Chondrocyte (in vitro differentiated cells): ENCODE measurements around the gene TMEM132C. TPM values are rescaled to one million over a fixed set of nuclear protein-coding genes. Genes with fewer than 3 reads are reported as not detected.

ENCODE experiments used
- DNase-seq: peaks from one replicate; pipeline ENCODE4 v3.0.0; 2021; ENCODE audit warnings: mixed read lengths, low spot score
- H3K27ac Mint-ChIP-seq: one replicate; pipeline ENCODE4 v1.8.0; 2021; ENCODE audit warnings: mild to moderate bottlenecking, moderate library complexity, mixed read lengths; ENCODE audit not compliant: unreplicated experiment
- H3K27me3 Mint-ChIP-seq: 2 replicates; pipeline ENCODE4 v1.8.0; 2021; ENCODE audit warnings: low read depth, mixed read lengths
- H3K36me3 Mint-ChIP-seq: 2 replicates; pipeline ENCODE4 v1.8.0; 2021; ENCODE audit warnings: low read depth, mixed read lengths
- H3K4me1 Mint-ChIP-seq: 2 replicates; pipeline ENCODE4 v1.8.0; 2021; ENCODE audit warnings: low read depth, mild to moderate bottlenecking, mixed read lengths
- H3K4me3 Mint-ChIP-seq: one replicate; pipeline ENCODE4 v1.8.0; 2021; ENCODE audit warnings: mild to moderate bottlenecking, moderate library complexity, mixed read lengths; ENCODE audit not compliant: unreplicated experiment
- H3K9me3 Mint-ChIP-seq: 2 replicates; pipeline ENCODE4 v1.8.0; 2021; ENCODE audit warnings: low read depth, mixed read lengths
- long read RNA-seq: library from polyadenylated mRNA; stranded (forward); transcript quantifications from one replicate; pipeline ENCODE4 v2.0.0, GENCODE V29; 2021
- total RNA-seq: library from RNA; stranded (reverse); gene quantifications from 3 replicates; pipeline ENCODE4 v1.2.1, GENCODE V29; 2021
- TF ChIP-seq, protein P1 (sequence below): fragments of 200-600 bp; sonication (generic); IDR thresholded peaks from 2 replicates; pipeline ENCODE4 v1.5.0; 2021; ENCODE audit warnings: antibody characterized with exemption, mild to moderate bottlenecking, moderate library complexity

Gene TMEM132C
- total RNA-seq, result not detected in 3 replicates
- long read RNA-seq, partial matches to known transcripts, result 0 of 1 reads
- long read RNA-seq, other reads (novel, unspliced or antisense), result 1 of 1 reads

GRCh38 chr12:128267131-128267622 lies at the start of gene TMEM132C:
Gene TMEM132C, plus strand, starts transcription at chr12:128267170. Its CDS starts 233 bp downstream, at chr12:128267403.
- TF ChIP-seq, protein P1, sequence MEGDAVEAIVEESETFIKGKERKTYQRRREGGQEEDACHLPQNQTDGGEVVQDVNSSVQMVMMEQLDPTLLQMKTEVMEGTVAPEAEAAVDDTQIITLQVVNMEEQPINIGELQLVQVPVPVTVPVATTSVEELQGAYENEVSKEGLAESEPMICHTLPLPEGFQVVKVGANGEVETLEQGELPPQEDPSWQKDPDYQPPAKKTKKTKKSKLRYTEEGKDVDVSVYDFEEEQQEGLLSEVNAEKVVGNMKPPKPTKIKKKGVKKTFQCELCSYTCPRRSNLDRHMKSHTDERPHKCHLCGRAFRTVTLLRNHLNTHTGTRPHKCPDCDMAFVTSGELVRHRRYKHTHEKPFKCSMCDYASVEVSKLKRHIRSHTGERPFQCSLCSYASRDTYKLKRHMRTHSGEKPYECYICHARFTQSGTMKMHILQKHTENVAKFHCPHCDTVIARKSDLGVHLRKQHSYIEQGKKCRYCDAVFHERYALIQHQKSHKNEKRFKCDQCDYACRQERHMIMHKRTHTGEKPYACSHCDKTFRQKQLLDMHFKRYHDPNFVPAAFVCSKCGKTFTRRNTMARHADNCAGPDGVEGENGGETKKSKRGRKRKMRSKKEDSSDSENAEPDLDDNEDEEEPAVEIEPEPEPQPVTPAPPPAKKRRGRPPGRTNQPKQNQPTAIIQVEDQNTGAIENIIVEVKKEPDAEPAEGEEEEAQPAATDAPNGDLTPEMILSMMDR, result no peak
- H3K27ac Mint-ChIP-seq, result no peak within 1 kb of the TSS
- peaks cover 16% of the 10 kb centered on the region for H3K9me3 Mint-ChIP-seq
- peaks cover 10% of the 10 kb centered on the region for H3K4me1 Mint-ChIP-seq
- peak within 1 kb of the TSS; percentile 54 for H3K4me3 Mint-ChIP-seq
- H3K36me3 Mint-ChIP-seq, result no peaks in the 10 kb centered on the region
- no peak for DNase-seq
- H3K27me3 Mint-ChIP-seq, result peaks cover 60% of the 10 kb centered on the region

DNA sequence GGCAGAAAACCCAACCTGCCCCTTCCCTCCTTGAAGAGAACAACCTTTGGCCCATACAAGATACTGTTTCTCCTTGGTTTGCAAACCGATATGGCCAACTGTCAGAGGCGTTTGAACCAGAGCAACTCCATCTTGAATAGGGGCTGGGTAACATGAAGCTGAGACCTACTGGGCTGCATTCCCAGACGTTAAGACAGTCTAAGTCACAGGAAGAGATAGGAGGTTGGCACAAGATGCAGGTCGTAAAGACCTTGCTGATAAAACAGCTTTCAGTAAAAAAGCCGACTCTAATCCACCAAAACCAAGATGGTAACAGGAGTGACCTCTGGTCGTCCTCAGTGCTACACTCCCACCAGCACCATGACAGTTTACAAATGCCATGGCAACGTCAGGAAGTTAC lies 42.7 kb upstream of the TMEM132C start:
- Mint-ChIP-seq H3K4me1 (no peaks in the 10 kb centered on the region), H3K27ac (no peak overlapping the region), H3K9me3 (peaks cover 7% of the 10 kb centered on the region), H3K27me3 (peaks cover 2% of the 10 kb centered on the region), H3K36me3 (peaks cover 2% of the 10 kb centered on the region), H3K4me3 (no peak overlapping the region)
- no peak for DNase-seq
- TF ChIP-seq, protein P1, result no peak

DNA sequence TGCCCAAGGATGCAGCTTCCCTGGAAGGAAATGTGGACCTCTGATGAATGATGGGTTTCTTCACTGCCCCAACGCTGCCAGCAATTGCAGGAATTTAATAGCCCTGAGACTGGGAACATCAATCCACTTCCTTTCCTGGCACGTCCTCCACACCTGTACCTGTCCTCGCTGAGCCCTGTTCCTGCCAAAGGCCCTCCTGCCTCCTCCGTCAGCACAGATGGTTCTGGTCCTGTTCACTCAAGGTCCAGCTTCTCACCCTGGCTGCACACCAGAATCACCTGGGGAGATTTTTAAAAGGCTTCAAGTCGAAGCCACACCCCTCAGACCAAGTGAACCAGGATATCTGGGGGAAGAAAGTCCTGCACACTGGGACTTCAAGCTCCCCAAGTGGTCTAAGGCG lies 38.4 kb upstream of the TMEM132C start:
- TF ChIP-seq, protein P1, result no peak
- H3K27me3 Mint-ChIP-seq, result peaks cover 2% of the 10 kb centered on the region
- no peaks in the 10 kb centered on the region for H3K4me1 Mint-ChIP-seq
- H3K9me3 Mint-ChIP-seq, result peaks cover 7% of the 10 kb centered on the region
- peaks cover 2% of the 10 kb centered on the region for H3K36me3 Mint-ChIP-seq
- no peak overlapping the region for H3K4me3 Mint-ChIP-seq
- no peak for DNase-seq
- no peak overlapping the region for H3K27ac Mint-ChIP-seq

DNA sequence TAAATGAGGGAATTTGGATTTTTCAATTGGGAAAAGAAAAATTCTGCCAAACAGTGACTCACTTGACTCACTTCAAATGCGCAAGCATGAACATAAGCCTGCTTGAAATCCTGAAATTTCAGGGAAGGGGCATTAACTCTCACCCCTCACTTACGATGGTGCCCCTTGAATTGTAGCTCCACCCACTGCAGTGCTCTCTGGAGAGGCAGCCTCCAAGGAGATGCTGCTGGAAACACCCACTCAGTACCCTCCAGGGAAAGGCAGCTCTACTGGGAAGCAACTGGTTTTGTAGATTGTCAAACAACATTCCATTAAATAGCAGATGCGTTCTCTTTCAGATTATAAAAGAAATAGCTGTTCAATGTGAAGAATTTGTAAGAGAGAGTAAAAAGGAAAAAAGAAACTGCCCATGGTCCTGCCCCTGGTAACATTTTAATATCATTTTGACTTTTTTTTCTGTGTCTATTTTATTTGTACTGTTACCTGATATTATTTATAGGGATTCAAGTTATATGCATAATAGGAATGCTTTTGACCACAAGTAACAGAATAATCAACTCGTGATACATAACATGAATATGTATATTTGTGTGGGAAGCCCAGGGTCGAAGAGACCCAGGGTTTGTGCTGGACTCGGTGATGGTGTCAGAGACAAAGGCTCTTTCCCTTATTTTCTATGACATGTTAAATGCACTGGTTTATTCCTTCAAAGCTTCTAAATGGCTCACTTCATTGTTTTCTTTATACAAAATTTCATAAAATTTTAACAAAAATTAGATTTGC lies 31.1 kb upstream of the TMEM132C start:
- no peaks in the 10 kb centered on the region for H3K4me1 Mint-ChIP-seq
- DNase-seq, result no peak
- TF ChIP-seq, protein P1, result no peak
- H3K9me3 Mint-ChIP-seq, result peaks cover 17% of the 10 kb centered on the region
- H3K4me3 Mint-ChIP-seq, result no peak overlapping the region
- no peaks in the 10 kb centered on the region for H3K36me3 Mint-ChIP-seq
- no peaks in the 10 kb centered on the region for H3K27me3 Mint-ChIP-seq
- no peak overlapping the region for H3K27ac Mint-ChIP-seq

GRCh38 chr12:128236525-128236924 lies 30.4 kb upstream of the TMEM132C start:
- H3K4me1 Mint-ChIP-seq, result no peaks in the 10 kb centered on the region
- H3K9me3 Mint-ChIP-seq, result peaks cover 16% of the 10 kb centered on the region
- DNase-seq, result no peak
- no peaks in the 10 kb centered on the region for H3K27me3 Mint-ChIP-seq
- no peak overlapping the region for H3K4me3 Mint-ChIP-seq
- H3K27ac Mint-ChIP-seq, result no peak overlapping the region
- TF ChIP-seq, protein P1, result no peak
- no peaks in the 10 kb centered on the region for H3K36me3 Mint-ChIP-seq
